ENCODE data around the gene CYTH4. TPM values are rescaled to one million over a fixed set of nuclear protein-coding genes. Genes with fewer than 3 reads are reported as not detected.

Gene CYTH4
- total RNA-seq, 2 donors from 2014 or later = not detected

GRCh38 chr22:37343348-37343747 is 61.0 kb downstream of the CYTH4 start:
- Mint-ChIP-seq H3K27ac (no peak overlapping the region), H3K27me3 (ENCODE audit: insufficient read depth) (peaks cover 19% of the 10 kb centered on the region), H3K4me3 (no peak overlapping the region), H3K4me1 (peaks cover 1% of the 10 kb centered on the region), H3K9me3 (no peaks in the 10 kb centered on the region), H3K36me3 (ENCODE audit: low read depth) (no peaks in the 10 kb centered on the region)
- Histone ChIP-seq H3K9me3 (ENCODE audit: control insufficient read depth, low read length) (no peaks in the 10 kb centered on the region), H3K9ac (ENCODE audit: extremely low read depth, low read length, poor library complexity, severe bottlenecking) (no peak overlapping the region), H3K4me3 (ENCODE audit: low read length) (no peak overlapping the region), H3K27me3 (ENCODE audit: control insufficient read depth, insufficient read depth, low read length, poor library complexity, severe bottlenecking) (peaks cover 13% of the 10 kb centered on the region), H3K36me3 (ENCODE audit: control insufficient read depth, insufficient read depth, low read length) (no peaks in the 10 kb centered on the region), H3K4me1 (ENCODE audit: control insufficient read depth, insufficient read depth, low read length) (no peaks in the 10 kb centered on the region), H3K27ac (ENCODE audit: low read depth, low read length) (no peak overlapping the region)
- 88 to 89% methylated on average over 6 to 10 of the region's 11 CpGs for WGBS, 2 experiments (ENCODE audit: insufficient coverage in 1 of 2, insufficient read length in 1 of 2)
- no peak for DNase-seq
- no peak for TF ChIP-seq CTCF (conservative IDR thresholded peaks at IDR 0.05)

GRCh38 chr22:37343863-37344734 is 61.8 kb downstream of the CYTH4 start:
- H3K27ac ChIP-seq (ENCODE audit: low read depth, low read length) = no peak overlapping the region
- H3K4me1 ChIP-seq (ENCODE audit: control insufficient read depth, insufficient read depth, low read length) = no peaks in the 10 kb centered on the region
- peaks cover 1% of the 10 kb centered on the region for H3K4me1 Mint-ChIP-seq
- peaks cover 17% of the 10 kb centered on the region for H3K27me3 Mint-ChIP-seq (ENCODE audit: insufficient read depth)
- no peak for TF ChIP-seq CTCF (conservative IDR thresholded peaks at IDR 0.05)
- no peak overlapping the region for H3K4me3 Mint-ChIP-seq
- no peak overlapping the region for H3K27ac Mint-ChIP-seq
- no peak overlapping the region for H3K4me3 ChIP-seq (ENCODE audit: low read length)
- H3K9me3 ChIP-seq (ENCODE audit: control insufficient read depth, low read length) = no peaks in the 10 kb centered on the region
- no peaks in the 10 kb centered on the region for H3K36me3 ChIP-seq (ENCODE audit: control insufficient read depth, insufficient read depth, low read length)
- H3K27me3 ChIP-seq (ENCODE audit: control insufficient read depth, insufficient read depth, low read length, poor library complexity, severe bottlenecking) = peaks cover 13% of the 10 kb centered on the region
- DNase-seq = no peak
- H3K9me3 Mint-ChIP-seq = no peaks in the 10 kb centered on the region
- 85 to 89% methylated on average over 4 to 15 of the region's 17 CpGs for WGBS, 2 experiments (ENCODE audit: insufficient coverage in 1 of 2, insufficient read length in 1 of 2)
- no peaks in the 10 kb centered on the region for H3K36me3 Mint-ChIP-seq (ENCODE audit: low read depth)
- no peak overlapping the region for H3K9ac ChIP-seq (ENCODE audit: extremely low read depth, low read length, poor library complexity, severe bottlenecking)

- H3K27me3 Mint-ChIP-seq (ENCODE audit: insufficient read depth) = peaks cover 18% of the 10 kb centered on the region
- WGBS, 2 experiments (ENCODE audit: insufficient coverage in 1 of 2, insufficient read length in 1 of 2) = 79 to 87% methylated on average over 13 of the region's 13 CpGs
- no peaks in the 10 kb centered on the region for H3K36me3 Mint-ChIP-seq (ENCODE audit: low read depth)
- TF ChIP-seq CTCF (conservative IDR thresholded peaks at IDR 0.05) = no peak
- DNase-seq = no peak
- no peaks in the 10 kb centered on the region for H3K9me3 ChIP-seq (ENCODE audit: control insufficient read depth, low read length)
- H3K4me3 ChIP-seq (ENCODE audit: low read length) = no peak overlapping the region
- no peak overlapping the region for H3K9ac ChIP-seq (ENCODE audit: extremely low read depth, low read length, poor library complexity, severe bottlenecking)
- no peaks in the 10 kb centered on the region for H3K9me3 Mint-ChIP-seq
- no peak overlapping the region for H3K27ac ChIP-seq (ENCODE audit: low read depth, low read length)
- H3K27me3 ChIP-seq (ENCODE audit: control insufficient read depth, insufficient read depth, low read length, poor library complexity, severe bottlenecking) = peaks cover 13% of the 10 kb centered on the region
- H3K27ac Mint-ChIP-seq = no peak overlapping the region
- no peak overlapping the region for H3K4me3 Mint-ChIP-seq
- no peaks in the 10 kb centered on the region for H3K36me3 ChIP-seq (ENCODE audit: control insufficient read depth, insufficient read depth, low read length)
- no peaks in the 10 kb centered on the region for H3K4me1 ChIP-seq (ENCODE audit: control insufficient read depth, insufficient read depth, low read length)
- H3K4me1 Mint-ChIP-seq = peaks cover 1% of the 10 kb centered on the region
Observed at GRCh38 chr22:37344735-37345449, 62.6 kb downstream of the CYTH4 start.
